MM.1S (cell line): ENCODE results near the gene FGFRL1.

Source experiments
- DNase-seq: peaks from one replicate; pipeline ENCODE4 v3.0.0-alpha.2; 2015
- H2AFZ ChIP-seq: fragments of 300-600 bp; sonication (generic); 2 replicates; pipeline ENCODE4 v1.6.0; 2016; ENCODE audit warnings: antibody characterized with exemption, low read length
- H3F3A ChIP-seq: fragments of 300-600 bp; sonication (generic); 2 replicates; pipeline ENCODE4 v1.6.1; 2016; ENCODE audit warnings: mild to moderate bottlenecking, antibody characterized with exemption, low read length, moderate library complexity, mixed read lengths; ENCODE audit not compliant: insufficient read depth
- H3K27ac ChIP-seq: fragments of 300-600 bp; sonication (generic); 2 replicates; pipeline ENCODE4 v1.5.1; 2016; ENCODE audit warnings: mild to moderate bottlenecking, low read length
- H3K27me3 ChIP-seq: fragments of 300-600 bp; sonication (generic); replicated peaks from 2 replicates; pipeline ENCODE4 v1.6.0; 2016; ENCODE audit warnings: low read length; ENCODE audit not compliant: insufficient read depth
- H3K36me3 ChIP-seq: fragments of 300-600 bp; sonication (generic); replicated peaks from 2 replicates; pipeline ENCODE4 v1.6.1; 2016; ENCODE audit warnings: mild to moderate bottlenecking, low read length, mixed read lengths; ENCODE audit not compliant: insufficient read depth
- H3K4me1 ChIP-seq: fragments of 300-600 bp; sonication (generic); 2 replicates; pipeline ENCODE4 v1.6.1; 2016; ENCODE audit warnings: low read length, mixed read lengths
- H3K4me2 ChIP-seq: fragments of 300-600 bp; sonication (generic); 2 replicates; pipeline ENCODE4 v1.6.0; 2016; ENCODE audit warnings: low read depth, low read length
- H3K4me3 ChIP-seq: fragments of 300-600 bp; sonication (generic); 2 replicates; pipeline ENCODE4 v1.5.1; 2016; ENCODE audit warnings: low read length, mixed read lengths
- H3K79me2 ChIP-seq: fragments of 300-600 bp; sonication (generic); 2 replicates; pipeline ENCODE4 v1.6.1; 2016; ENCODE audit warnings: mixed run types, low read length, mixed read lengths
- H3K9ac ChIP-seq: fragments of 300-600 bp; sonication (generic); 2 replicates; pipeline ENCODE4 v1.6.1; 2016; ENCODE audit warnings: low read length, mixed read lengths
- H3K9me2 ChIP-seq: fragments of 300-600 bp; sonication (generic); replicated peaks from 2 replicates; pipeline ENCODE4 v1.6.1; 2016; ENCODE audit warnings: mild to moderate bottlenecking, low read length, mixed read lengths; ENCODE audit not compliant: insufficient read depth
- H3K9me3 ChIP-seq: fragments of 300-600 bp; sonication (generic); replicated peaks from 2 replicates; pipeline ENCODE4 v1.6.1; 2016; ENCODE audit warnings: mild to moderate bottlenecking, low read length, mixed read lengths; ENCODE audit not compliant: insufficient read depth
- H4K20me1 ChIP-seq: fragments of 300-600 bp; sonication (generic); 2 replicates; pipeline ENCODE4 v1.6.1; 2016; ENCODE audit warnings: mild to moderate bottlenecking, low read length, moderate library complexity, mixed read lengths; ENCODE audit not compliant: insufficient read depth
- EZH2 ChIP-seq: fragments of 300-600 bp; sonication (generic); optimal IDR thresholded peaks from 2 replicates; pipeline ENCODE3; 2017; ENCODE audit warnings: low read depth, mild to moderate bottlenecking, antibody characterized with exemption, low read length, mixed read lengths
- EZH2phosphoT487 ChIP-seq: fragments of 300-600 bp; sonication (generic); IDR thresholded peaks from 2 replicates; pipeline ENCODE4 v1.6.1; 2018; ENCODE audit warnings: antibody characterized with exemption, low read length
- TF ChIP-seq, protein P1 (sequence below): fragments of 300-600 bp; sonication (generic); IDR thresholded peaks from 2 replicates; pipeline ENCODE4 v1.5.1; 2016; ENCODE audit warnings: antibody characterized with exemption, low read length, mixed read lengths

Gene FGFRL1

DNA sequence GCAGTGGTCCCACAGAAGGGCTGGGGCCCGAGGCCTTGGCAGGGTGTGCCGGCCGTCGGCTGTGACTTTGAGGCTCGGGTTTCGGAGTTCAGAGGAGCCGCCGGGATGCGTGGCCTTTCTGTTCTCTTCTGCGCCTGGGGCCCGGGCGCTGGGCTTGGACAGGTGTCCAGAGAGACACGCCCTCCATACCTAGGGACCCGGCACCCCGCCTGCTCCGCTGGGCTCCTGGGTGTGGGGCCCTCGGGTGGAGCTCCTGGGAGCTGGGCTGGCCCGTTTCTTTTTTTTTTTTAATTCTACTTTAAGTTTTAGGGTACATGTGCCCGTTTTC, 11.3 kb downstream of the FGFRL1 start:
- no peaks in the 10 kb centered on the region for H3K9me3 ChIP-seq
- no peak overlapping the region for H3K9ac ChIP-seq
- H3K27me3 ChIP-seq: no peaks in the 10 kb centered on the region
- H3K9me2 ChIP-seq: no peaks in the 10 kb centered on the region
- H3K36me3 ChIP-seq: no peaks in the 10 kb centered on the region
- H4K20me1 ChIP-seq: no peaks in the 10 kb centered on the region
- no peak overlapping the region for H3K4me2 ChIP-seq
- TF ChIP-seq, protein P1, sequence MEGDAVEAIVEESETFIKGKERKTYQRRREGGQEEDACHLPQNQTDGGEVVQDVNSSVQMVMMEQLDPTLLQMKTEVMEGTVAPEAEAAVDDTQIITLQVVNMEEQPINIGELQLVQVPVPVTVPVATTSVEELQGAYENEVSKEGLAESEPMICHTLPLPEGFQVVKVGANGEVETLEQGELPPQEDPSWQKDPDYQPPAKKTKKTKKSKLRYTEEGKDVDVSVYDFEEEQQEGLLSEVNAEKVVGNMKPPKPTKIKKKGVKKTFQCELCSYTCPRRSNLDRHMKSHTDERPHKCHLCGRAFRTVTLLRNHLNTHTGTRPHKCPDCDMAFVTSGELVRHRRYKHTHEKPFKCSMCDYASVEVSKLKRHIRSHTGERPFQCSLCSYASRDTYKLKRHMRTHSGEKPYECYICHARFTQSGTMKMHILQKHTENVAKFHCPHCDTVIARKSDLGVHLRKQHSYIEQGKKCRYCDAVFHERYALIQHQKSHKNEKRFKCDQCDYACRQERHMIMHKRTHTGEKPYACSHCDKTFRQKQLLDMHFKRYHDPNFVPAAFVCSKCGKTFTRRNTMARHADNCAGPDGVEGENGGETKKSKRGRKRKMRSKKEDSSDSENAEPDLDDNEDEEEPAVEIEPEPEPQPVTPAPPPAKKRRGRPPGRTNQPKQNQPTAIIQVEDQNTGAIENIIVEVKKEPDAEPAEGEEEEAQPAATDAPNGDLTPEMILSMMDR: no peak
- no peak for TF ChIP-seq EZH2phosphoT487
- no peak for TF ChIP-seq EZH2
- H3F3A ChIP-seq: no peaks in the 10 kb centered on the region
- no peaks in the 10 kb centered on the region for H3K79me2 ChIP-seq
- H3K27ac ChIP-seq: no peak overlapping the region
- no peak overlapping the region for H2AFZ ChIP-seq
- no peak overlapping the region for H3K4me3 ChIP-seq
- DNase-seq: no peak
- no peaks in the 10 kb centered on the region for H3K4me1 ChIP-seq

DNA sequence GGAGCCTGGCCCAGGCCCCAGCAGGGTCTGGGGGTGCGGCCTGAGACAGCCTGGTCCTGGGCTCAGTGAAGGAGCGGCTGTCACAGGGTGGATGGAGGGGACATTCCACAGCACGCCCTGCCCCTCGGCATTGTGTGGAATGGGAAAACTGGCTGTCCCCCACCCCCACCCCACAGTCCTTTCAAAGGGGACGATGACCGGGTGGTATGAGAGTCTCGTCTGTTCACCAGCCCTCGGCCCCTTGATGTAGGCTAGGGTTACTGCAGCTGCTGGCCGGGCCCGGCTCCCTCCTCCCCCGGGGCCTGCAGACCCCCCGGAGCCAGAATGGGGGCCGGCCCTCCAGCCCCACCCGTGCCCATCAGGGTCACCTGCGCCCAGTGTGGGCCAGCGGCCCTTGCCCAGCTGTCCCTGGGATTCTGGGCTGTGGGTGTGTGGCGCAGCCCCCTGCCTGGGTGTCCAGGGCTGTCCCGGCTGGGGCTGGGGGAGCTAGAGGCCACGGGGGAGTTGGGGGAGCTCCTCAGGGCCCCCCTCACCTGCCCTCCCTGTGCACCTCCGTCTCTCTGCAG, 11.7 kb downstream of the FGFRL1 start:
- Histone ChIP-seq H3K79me2 (no peaks in the 10 kb centered on the region), H2AFZ (no peak overlapping the region), H3K9me2 (no peaks in the 10 kb centered on the region), H3K9me3 (no peaks in the 10 kb centered on the region), H3K27me3 (no peaks in the 10 kb centered on the region), H3F3A (no peaks in the 10 kb centered on the region), H3K27ac (no peak overlapping the region), H3K4me3 (no peak overlapping the region), H3K4me2 (no peak overlapping the region), H4K20me1 (no peaks in the 10 kb centered on the region), H3K9ac (no peak overlapping the region), H3K36me3 (no peaks in the 10 kb centered on the region), H3K4me1 (no peaks in the 10 kb centered on the region)
- DNase-seq: no peak
- TF ChIP-seq EZH2phosphoT487 (no peak), EZH2 (no peak)
- TF ChIP-seq, protein P1: no peak

DNA sequence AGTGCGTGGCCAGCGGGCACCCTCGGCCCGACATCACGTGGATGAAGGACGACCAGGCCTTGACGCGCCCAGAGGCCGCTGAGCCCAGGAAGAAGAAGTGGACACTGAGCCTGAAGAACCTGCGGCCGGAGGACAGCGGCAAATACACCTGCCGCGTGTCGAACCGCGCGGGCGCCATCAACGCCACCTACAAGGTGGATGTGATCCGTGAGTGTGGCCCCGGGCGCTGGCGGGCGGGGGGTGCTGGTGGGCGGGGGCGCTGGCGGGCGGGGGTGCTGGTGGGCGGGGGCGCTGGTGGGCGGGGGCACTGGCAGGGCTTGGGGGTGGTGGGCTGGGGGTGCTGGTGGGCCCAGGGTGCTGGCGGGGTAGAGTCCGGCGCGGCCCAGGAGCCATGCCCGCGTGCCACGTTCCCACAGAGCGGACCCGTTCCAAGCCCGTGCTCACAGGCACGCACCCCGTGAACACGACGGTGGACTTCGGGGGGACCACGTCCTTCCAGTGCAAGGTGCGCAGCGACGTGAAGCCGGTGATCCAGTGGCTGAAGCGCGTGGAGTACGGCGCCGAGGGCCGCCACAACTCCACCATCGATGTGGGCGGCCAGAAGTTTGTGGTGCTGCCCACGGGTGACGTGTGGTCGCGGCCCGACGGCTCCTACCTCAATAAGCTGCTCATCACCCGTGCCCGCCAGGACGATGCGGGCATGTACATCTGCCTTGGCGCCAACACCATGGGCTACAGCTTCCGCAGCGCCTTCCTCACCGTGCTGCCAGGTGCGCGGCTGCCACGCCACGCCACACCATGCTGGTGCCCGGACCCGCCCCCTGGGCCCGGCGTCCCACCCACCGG, 12.7 kb downstream of the FGFRL1 start:
- Histone ChIP-seq H2AFZ (no peak overlapping the region), H3F3A (no peaks in the 10 kb centered on the region), H3K4me3 (no peak overlapping the region), H3K4me1 (no peaks in the 10 kb centered on the region), H3K9me3 (no peaks in the 10 kb centered on the region), H3K4me2 (no peak overlapping the region), H3K9me2 (no peaks in the 10 kb centered on the region), H3K27ac (no peak overlapping the region), H3K79me2 (no peaks in the 10 kb centered on the region), H3K9ac (no peak overlapping the region), H3K36me3 (no peaks in the 10 kb centered on the region), H3K27me3 (no peaks in the 10 kb centered on the region), H4K20me1 (no peaks in the 10 kb centered on the region)
- DNase-seq: no peak
- TF ChIP-seq, protein P1: no peak
- no peak for TF ChIP-seq EZH2
- TF ChIP-seq EZH2phosphoT487: no peak
